Loucy (cell line): ENCODE results near the gene CD80.

Experiments used
- H2AFZ ChIP-seq: fragments of 200-600 bp; sonication (generic); 2 replicates; pipeline ENCODE4 v1.6.0; 2016; ENCODE audit warnings: antibody characterized with exemption, mild to moderate bottlenecking, low read length, moderate library complexity
- H3F3A ChIP-seq: fragments of 200-600 bp; 2 replicates; pipeline ENCODE4 v1.6.0; 2016; ENCODE audit warnings: antibody characterized with exemption, low read depth, mild to moderate bottlenecking
- H3K27me3 ChIP-seq: fragments of 200-600 bp; sonication (generic); 2 replicates; pipeline ENCODE4 v1.6.1; 2014; ENCODE audit warnings: low read length, mild to moderate bottlenecking; ENCODE audit not compliant: insufficient read depth, poor library complexity, severe bottlenecking
- H3K36me3 ChIP-seq: fragments of 200-600 bp; sonication (generic); 2 replicates; pipeline ENCODE4 v1.6.1; 2016; ENCODE audit warnings: low read length; ENCODE audit not compliant: insufficient read depth
- H3K4me1 ChIP-seq: fragments of 200-600 bp; sonication (generic); 2 replicates; pipeline ENCODE4 v1.5.1; 2014; ENCODE audit warnings: low read length, mild to moderate bottlenecking; ENCODE audit not compliant: insufficient read depth, poor library complexity, severe bottlenecking
- H3K4me2 ChIP-seq: fragments of 200-600 bp; sonication (generic); 2 replicates; pipeline ENCODE4 v1.6.0; 2014; ENCODE audit warnings: antibody characterized with exemption, low read length, low read depth, mild to moderate bottlenecking; ENCODE audit not compliant: poor library complexity, severe bottlenecking
- H3K4me3 ChIP-seq: fragments of 200-600 bp; sonication (generic); 2 replicates; pipeline ENCODE4 v1.5.1; 2014; ENCODE audit warnings: low read length, mild to moderate bottlenecking, mixed read lengths; ENCODE audit not compliant: poor library complexity, severe bottlenecking
- H3K79me2 ChIP-seq: fragments of 200-600 bp; sonication (generic); 2 replicates; pipeline ENCODE4 v1.6.1; 2014; ENCODE audit warnings: low read length; ENCODE audit not compliant: insufficient read depth
- H3K9ac ChIP-seq: fragments of 200-600 bp; sonication (generic); 2 replicates; pipeline ENCODE4 v1.6.0; 2014; ENCODE audit warnings: mild to moderate bottlenecking, low read depth, low read length, moderate library complexity; ENCODE audit not compliant: poor library complexity, severe bottlenecking
- H3K9me2 ChIP-seq: fragments of 200-600 bp; sonication (generic); replicated peaks from 2 replicates; pipeline ENCODE4 v1.6.1; 2016; ENCODE audit warnings: low read depth, low read length, mixed read lengths
- H3K9me3 ChIP-seq: fragments of 200-600 bp; sonication (generic); 2 replicates; pipeline ENCODE4 v1.6.1; 2014; ENCODE audit warnings: mild to moderate bottlenecking, antibody characterized with exemption, low read length, low read depth; ENCODE audit not compliant: insufficient read depth
- H4K20me1 ChIP-seq: fragments of 200-600 bp; sonication (generic); 2 replicates; pipeline ENCODE4 v1.6.0; 2014; ENCODE audit warnings: antibody characterized with exemption, low read length, mild to moderate bottlenecking; ENCODE audit not compliant: insufficient read depth, poor library complexity, severe bottlenecking
- EZH2phosphoT487 ChIP-seq: fragments of 200-600 bp; IDR thresholded peaks from 2 replicates; pipeline ENCODE4 v1.6.1; 2018; ENCODE audit warnings: antibody characterized with exemption, mild to moderate bottlenecking, moderate library complexity, borderline replicate concordance
- TF ChIP-seq, protein P1 (sequence below): fragments of 200-600 bp; sonication (generic); conservative IDR thresholded peaks from 2 replicates; pipeline ENCODE4 v1.5.1; 2014; ENCODE audit warnings: mild to moderate bottlenecking, antibody characterized with exemption, low read length

Gene CD80, protein sequence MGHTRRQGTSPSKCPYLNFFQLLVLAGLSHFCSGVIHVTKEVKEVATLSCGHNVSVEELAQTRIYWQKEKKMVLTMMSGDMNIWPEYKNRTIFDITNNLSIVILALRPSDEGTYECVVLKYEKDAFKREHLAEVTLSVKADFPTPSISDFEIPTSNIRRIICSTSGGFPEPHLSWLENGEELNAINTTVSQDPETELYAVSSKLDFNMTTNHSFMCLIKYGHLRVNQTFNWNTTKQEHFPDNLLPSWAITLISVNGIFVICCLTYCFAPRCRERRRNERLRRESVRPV

DNA sequence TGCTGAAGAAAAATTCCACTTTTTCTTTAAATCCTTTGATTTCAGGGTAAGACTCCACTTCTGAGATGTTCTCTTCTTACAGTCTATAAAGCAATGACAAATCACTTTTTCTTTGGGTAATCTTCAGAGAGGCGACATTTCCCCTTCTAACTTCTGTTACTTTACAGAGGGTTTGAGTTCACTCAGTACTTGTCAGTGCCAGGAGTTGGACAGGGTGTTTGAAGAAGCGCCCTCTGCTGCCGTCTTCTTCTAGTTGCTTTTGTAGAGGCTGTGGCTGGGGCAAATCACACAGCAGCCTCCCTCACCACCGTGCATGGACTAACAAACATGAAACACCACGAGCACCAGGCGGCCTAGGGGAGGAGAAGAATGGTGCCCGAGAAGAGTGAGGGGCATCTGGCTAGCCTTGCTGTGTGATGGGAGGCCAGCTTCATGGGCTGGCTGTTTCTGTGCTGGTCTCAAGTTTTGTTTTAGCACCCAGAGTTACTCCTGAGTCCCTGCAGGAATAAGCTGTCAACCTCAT lies at the start of gene CD80:
Gene CD80, minus strand, starts transcription at position 174 of the 523 bp plus-strand sequence. CDS start 1,886 bp downstream, outside the sequence.
- Histone ChIP-seq H3K4me2 (peak within 1 kb of the TSS; percentile 40), H3K9ac (no peak within 1 kb of the TSS), H2AFZ (peak within 1 kb of the TSS; percentile 87), H3K79me2 (no peaks in the 10 kb centered on the region), H4K20me1 (no peaks in the 10 kb centered on the region), H3K36me3 (no peaks in the 10 kb centered on the region), H3K27me3 (no peaks in the 10 kb centered on the region), H3F3A (no peaks in the 10 kb centered on the region), H3K9me3 (no peaks in the 10 kb centered on the region), H3K9me2 (no peaks in the 10 kb centered on the region), H3K4me1 (no peaks in the 10 kb centered on the region), H3K4me3 (peak within 1 kb of the TSS; percentile 19)
- TF ChIP-seq, protein P1, sequence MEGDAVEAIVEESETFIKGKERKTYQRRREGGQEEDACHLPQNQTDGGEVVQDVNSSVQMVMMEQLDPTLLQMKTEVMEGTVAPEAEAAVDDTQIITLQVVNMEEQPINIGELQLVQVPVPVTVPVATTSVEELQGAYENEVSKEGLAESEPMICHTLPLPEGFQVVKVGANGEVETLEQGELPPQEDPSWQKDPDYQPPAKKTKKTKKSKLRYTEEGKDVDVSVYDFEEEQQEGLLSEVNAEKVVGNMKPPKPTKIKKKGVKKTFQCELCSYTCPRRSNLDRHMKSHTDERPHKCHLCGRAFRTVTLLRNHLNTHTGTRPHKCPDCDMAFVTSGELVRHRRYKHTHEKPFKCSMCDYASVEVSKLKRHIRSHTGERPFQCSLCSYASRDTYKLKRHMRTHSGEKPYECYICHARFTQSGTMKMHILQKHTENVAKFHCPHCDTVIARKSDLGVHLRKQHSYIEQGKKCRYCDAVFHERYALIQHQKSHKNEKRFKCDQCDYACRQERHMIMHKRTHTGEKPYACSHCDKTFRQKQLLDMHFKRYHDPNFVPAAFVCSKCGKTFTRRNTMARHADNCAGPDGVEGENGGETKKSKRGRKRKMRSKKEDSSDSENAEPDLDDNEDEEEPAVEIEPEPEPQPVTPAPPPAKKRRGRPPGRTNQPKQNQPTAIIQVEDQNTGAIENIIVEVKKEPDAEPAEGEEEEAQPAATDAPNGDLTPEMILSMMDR, result peak; percentile 61
- TF ChIP-seq EZH2phosphoT487, result no peak

DNA sequence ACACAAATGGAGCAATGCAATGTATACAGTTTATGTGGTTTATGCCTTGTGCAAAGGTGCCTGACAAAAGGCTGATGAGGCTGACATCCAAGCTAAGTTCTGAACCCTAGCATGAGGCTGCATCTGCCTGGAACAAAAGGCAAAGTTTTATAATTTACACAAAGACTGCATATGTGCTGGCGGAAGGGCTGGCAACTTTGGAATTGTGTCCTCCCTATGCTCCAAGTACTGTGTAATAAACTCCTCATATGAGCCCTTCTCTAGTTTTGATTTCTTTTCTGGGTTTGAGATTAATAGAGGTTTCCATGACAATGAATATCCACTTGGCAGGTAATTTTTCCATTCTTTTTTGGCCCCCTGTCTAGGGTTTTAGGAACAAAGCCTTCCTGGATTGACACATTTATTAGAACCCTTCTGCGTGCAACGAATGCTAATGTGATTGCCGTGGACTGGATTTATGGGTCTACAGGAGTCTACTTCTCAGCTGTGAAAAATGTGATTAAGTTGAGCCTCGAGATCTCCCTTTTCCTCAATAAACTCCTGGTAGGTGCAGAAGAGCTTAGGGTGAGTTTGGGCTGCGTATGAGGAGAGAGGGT lies 49.1 kb upstream of the CD80 start:
- H3K9me3 ChIP-seq, result no peaks in the 10 kb centered on the region
- no peaks in the 10 kb centered on the region for H3K79me2 ChIP-seq
- no peak overlapping the region for H3K4me2 ChIP-seq
- no peaks in the 10 kb centered on the region for H4K20me1 ChIP-seq
- no peaks in the 10 kb centered on the region for H3K36me3 ChIP-seq
- H3K4me1 ChIP-seq, result no peaks in the 10 kb centered on the region
- H3K4me3 ChIP-seq, result no peak overlapping the region
- no peak overlapping the region for H2AFZ ChIP-seq
- no peak for TF ChIP-seq EZH2phosphoT487
- TF ChIP-seq, protein P1, result no peak
- no peaks in the 10 kb centered on the region for H3F3A ChIP-seq
- H3K27me3 ChIP-seq, result no peaks in the 10 kb centered on the region
- H3K9me2 ChIP-seq, result no peaks in the 10 kb centered on the region
- no peak overlapping the region for H3K9ac ChIP-seq

DNA sequence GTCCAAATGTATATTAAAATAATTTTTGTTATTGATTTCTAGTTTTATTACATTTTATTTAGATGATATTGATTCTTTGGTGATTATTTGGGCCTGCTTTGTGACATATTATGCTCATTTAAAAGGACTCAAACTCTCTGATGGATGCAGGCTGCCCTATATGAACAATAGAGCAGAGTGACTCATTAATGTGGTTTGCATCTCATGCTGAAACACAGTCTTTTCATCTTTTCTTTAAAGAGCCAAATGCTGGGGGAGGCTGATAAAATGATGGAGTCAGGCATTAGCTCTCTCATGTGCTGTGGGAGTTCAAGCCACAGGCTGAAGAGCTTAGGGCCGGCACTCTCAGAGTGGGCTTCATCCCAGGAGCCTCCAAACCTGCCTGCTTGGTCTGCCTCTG lies 45.5 kb upstream of the CD80 start:
- Histone ChIP-seq H3K4me3 (no peak overlapping the region), H3K4me1 (no peaks in the 10 kb centered on the region), H2AFZ (no peak overlapping the region), H3K27me3 (no peaks in the 10 kb centered on the region), H4K20me1 (no peaks in the 10 kb centered on the region), H3F3A (no peaks in the 10 kb centered on the region), H3K79me2 (no peaks in the 10 kb centered on the region), H3K36me3 (no peaks in the 10 kb centered on the region), H3K9me3 (no peaks in the 10 kb centered on the region), H3K9ac (no peak overlapping the region), H3K4me2 (no peak overlapping the region), H3K9me2 (no peaks in the 10 kb centered on the region)
- TF ChIP-seq, protein P1, result no peak
- no peak for TF ChIP-seq EZH2phosphoT487
